Heart left ventricle (tissue), 13 donors: ENCODE results near the gene TPX2.

Experiments used
- POLR2A ChIP-seq, 2 donors: fragments of 450-650 bp; IDR thresholded peaks; one replicate each; pipeline ENCODE4 v1.6.1; 2017; ENCODE audit warnings: antibody characterized with exemption in 2 of 2, mild to moderate bottlenecking in 2 of 2, moderate library complexity in 2 of 2
- TF ChIP-seq, protein P1 (sequence below), 12 donors: fragments of 200-600 bp; sonication (generic) in 4 of 12; IDR thresholded peaks; one replicate each; pipeline versions ENCODE4 v1.5.0 to v1.8.0; 2018 to 2022; ENCODE audit warnings: antibody characterized with exemption in 12 of 12, mild to moderate bottlenecking in 5 of 12
- donor health status: ischemic (EF 13 %, LVEDD 7.1; RV severe dilation, severe dysfunction).
- donor health status: DM: no; HTN: yes; CAD: no.
- donor health status: DM: no; HTN: no; CAD: no.
- donor health status: ischemic (EF 25% LVEDD 6.9; RV normal size, moderate dysfunction).
- donor health status: ischemic (EF 25% LVEDD 5.7; RV mildly dilated, moderate dysfunction).
- donor health status: ischemic (EF 35%, LVEDD 5.7; RV mildly dilated, moderate dysfunction).
- donor health status: nonischemic (EF 11% LVEDD 7.7; RV severe dilation, severe dysfunction).
- donor health status: DM: yes; HTN: yes; CAD: no.
- donor health status: PGD.
- donor health status: ischemic (EF 29% LVEDD 5.4; RV normal size, mild dysfunction).
- donor health status: nonischemic (EF 23%, LVEDD 6.1; RV moderate dilation, normal function).

DNA sequence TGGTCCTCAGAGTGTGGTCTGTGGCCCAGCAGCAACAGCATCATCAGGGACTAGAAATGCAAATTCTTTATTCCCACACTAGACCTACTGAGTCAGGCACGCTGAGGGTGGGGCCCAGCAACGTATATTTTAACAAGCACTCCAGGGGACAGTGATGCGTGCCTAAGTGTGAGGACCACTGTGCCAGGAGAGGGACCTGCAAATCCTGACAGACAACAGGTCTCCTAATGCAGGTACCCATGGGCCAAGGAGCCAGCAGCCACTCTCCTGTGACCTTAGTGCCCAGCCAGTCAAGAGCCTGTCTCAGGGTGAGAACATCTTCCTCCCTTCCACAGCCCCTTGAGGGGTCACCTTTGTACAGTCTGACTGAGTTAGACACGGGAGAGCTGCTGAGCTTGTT lies 72.1 kb downstream of the TPX2 start:
- TF ChIP-seq POLR2A (IDR thresholded peaks at IDR 0.05), result no peak
- TF ChIP-seq, protein P1, sequence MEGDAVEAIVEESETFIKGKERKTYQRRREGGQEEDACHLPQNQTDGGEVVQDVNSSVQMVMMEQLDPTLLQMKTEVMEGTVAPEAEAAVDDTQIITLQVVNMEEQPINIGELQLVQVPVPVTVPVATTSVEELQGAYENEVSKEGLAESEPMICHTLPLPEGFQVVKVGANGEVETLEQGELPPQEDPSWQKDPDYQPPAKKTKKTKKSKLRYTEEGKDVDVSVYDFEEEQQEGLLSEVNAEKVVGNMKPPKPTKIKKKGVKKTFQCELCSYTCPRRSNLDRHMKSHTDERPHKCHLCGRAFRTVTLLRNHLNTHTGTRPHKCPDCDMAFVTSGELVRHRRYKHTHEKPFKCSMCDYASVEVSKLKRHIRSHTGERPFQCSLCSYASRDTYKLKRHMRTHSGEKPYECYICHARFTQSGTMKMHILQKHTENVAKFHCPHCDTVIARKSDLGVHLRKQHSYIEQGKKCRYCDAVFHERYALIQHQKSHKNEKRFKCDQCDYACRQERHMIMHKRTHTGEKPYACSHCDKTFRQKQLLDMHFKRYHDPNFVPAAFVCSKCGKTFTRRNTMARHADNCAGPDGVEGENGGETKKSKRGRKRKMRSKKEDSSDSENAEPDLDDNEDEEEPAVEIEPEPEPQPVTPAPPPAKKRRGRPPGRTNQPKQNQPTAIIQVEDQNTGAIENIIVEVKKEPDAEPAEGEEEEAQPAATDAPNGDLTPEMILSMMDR (IDR thresholded peaks at IDR 0.05), result no peak
